SK-N-MC (cell line): ENCODE measurements around the gene MRPL54.

ENCODE experiments used
- DNase-seq: peaks from one replicate; pipeline ENCODE4 v3.0.0-alpha.2; 2011; ENCODE audit warnings: low read depth, low spot score
- H3K27ac ChIP-seq: fragments of 200-600 bp; sonication (generic); 2 replicates; pipeline ENCODE4 v1.5.1; 2016; ENCODE audit warnings: mixed run types
- H3K36me3 ChIP-seq: fragments of 200-600 bp; sonication (generic); 2 replicates; pipeline ENCODE4 v1.6.1; 2017; ENCODE audit warnings: antibody characterized with exemption, low read length, mixed read lengths; ENCODE audit not compliant: insufficient read depth
- H3K4me3 ChIP-seq: fragments of 200-600 bp; sonication (generic); 2 replicates; pipeline ENCODE4 v1.5.1; 2016
- H3K9ac ChIP-seq: fragments of 200-600 bp; sonication (generic); 2 replicates; pipeline ENCODE4 v1.8.0; 2017; ENCODE audit warnings: mixed run types, mixed read lengths; ENCODE audit not compliant: insufficient read length
- H3K9me3 ChIP-seq: fragments of 200-600 bp; sonication (generic); 2 replicates; pipeline ENCODE4 v1.6.1; 2017; ENCODE audit warnings: low read depth, mild to moderate bottlenecking, antibody characterized with exemption, low read length, moderate library complexity, mixed read lengths
- EZH2 ChIP-seq: fragments of 200-600 bp; sonication (generic); IDR thresholded peaks from one replicate; pipeline ENCODE4 v1.6.1; 2017; ENCODE audit warnings: antibody characterized with exemption
- FOXP2 ChIP-seq: optimal IDR thresholded peaks from 2 replicates; pipeline ENCODE3; 2011; ENCODE audit warnings: mild to moderate bottlenecking, moderate library complexity; ENCODE audit not compliant: insufficient read depth; ENCODE audit errors: extremely low read length, control extremely low read depth
- POLR2AphosphoS5 ChIP-seq: IDR thresholded peaks from 2 replicates; pipeline ENCODE4 v1.6.1; 2012; ENCODE audit warnings: mild to moderate bottlenecking, low read depth, low read length, borderline replicate concordance

Gene MRPL54

DNA sequence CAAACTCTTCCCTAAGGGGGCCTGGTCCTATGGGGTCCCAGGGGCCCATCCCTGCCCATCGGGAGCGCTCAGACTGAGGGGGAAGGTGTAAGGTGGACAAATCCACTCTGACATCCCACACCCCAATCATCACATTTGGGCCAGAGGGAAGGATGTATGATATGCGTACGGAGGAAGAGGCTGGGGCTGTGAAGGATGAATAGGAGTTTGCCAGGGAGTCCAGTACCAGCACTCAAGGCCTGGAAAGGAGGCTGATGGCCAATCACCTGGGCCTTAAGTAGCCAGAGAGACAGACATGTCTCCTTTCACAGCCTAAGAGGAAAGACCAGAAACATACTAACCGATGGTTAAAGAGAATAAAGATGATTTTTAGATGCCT lies 39.4 kb upstream of the MRPL54 start:
- no peak for DNase-seq
- no peaks in the 10 kb centered on the region for H3K36me3 ChIP-seq
- no peak for TF ChIP-seq EZH2
- TF ChIP-seq FOXP2 = no peak
- TF ChIP-seq POLR2AphosphoS5 = no peak
- H3K4me3 ChIP-seq = no peak overlapping the region
- no peak overlapping the region for H3K9ac ChIP-seq
- no peak overlapping the region for H3K27ac ChIP-seq
- no peaks in the 10 kb centered on the region for H3K9me3 ChIP-seq

DNA sequence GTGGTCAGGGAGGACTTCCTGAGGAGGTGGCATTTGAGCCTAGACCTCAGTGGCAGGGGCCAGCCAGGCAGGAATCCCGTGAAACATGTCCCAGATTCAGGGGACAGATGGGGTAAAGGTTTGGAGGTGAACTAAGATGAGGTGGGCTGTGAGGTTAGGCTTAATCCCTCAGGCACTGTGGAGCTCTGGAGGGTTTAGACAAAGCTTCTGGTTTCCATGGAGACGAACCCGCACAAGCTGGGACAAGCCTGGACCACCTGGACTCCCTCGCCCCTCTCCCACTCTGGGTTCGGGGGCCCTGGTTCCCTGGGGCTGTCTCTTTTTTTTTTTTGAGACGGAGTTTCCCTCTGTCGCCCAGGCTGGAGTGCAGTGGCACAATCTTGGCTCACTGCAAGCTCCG lies 38.6 kb upstream of the MRPL54 start:
- no peak for DNase-seq
- H3K36me3 ChIP-seq = no peaks in the 10 kb centered on the region
- H3K9ac ChIP-seq = no peak overlapping the region
- no peak overlapping the region for H3K4me3 ChIP-seq
- no peak overlapping the region for H3K27ac ChIP-seq
- TF ChIP-seq EZH2 = no peak
- TF ChIP-seq FOXP2 = no peak
- no peak for TF ChIP-seq POLR2AphosphoS5
- no peaks in the 10 kb centered on the region for H3K9me3 ChIP-seq

DNA sequence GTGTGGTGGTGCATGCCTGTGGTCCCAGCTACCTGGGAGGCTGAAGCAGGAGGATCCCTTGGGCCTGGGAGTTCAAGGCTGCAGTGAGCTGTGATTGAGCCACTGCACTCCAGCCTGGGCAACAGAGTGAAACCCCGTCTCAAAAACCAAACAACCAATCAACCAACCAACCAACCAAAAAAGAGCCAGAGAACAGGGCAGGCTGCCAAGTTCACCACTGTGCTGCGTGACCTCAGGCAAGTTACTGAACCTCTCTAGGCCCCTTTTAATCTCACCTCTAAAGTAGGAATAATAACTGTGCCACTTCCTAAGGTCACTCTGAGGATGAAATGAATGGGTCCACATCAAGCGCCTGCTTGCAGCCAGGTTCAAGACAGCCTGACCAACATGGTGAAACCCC lies 37.4 kb upstream of the MRPL54 start:
- no peak overlapping the region for H3K27ac ChIP-seq
- H3K9ac ChIP-seq = no peak overlapping the region
- TF ChIP-seq POLR2AphosphoS5 (no peak), EZH2 (no peak), FOXP2 (no peak)
- no peak for DNase-seq
- H3K4me3 ChIP-seq = no peak overlapping the region
- H3K36me3 ChIP-seq = no peaks in the 10 kb centered on the region
- H3K9me3 ChIP-seq = no peaks in the 10 kb centered on the region

DNA sequence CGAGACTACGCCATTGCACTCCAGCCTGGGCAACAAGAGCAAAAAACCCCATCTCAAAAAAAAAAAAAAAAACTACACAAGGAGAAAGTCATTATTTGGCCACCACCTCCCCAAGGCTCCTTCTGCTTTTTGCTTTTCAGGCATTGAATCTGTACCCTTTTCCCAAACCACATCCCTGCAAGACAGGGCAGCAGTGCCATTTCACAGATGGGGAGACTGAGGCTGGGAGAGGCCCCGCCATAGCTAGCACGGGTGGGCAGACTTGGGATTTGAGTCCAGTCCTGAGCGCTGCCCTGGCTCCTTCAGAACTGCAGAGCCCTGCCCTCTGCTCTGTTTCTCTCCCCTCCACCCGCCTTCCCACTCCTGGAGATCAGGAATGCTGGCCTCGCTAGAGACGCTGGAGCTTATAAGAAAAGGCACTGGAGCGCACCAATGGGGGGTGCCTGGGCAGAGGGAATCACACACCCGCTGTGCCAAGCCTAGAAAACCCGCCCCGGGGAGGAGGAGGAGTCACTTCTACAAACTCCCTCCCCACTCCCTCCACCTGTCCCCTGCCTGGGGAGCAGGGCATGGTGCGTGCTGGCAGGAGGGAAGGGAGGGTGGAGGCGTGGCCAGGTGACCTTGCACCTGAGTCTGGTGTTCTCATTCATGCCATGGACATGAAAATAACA lies 36.7 kb upstream of the MRPL54 start:
- Histone ChIP-seq H3K4me3 (no peak overlapping the region), H3K36me3 (no peaks in the 10 kb centered on the region), H3K9me3 (no peaks in the 10 kb centered on the region), H3K27ac (no peak overlapping the region), H3K9ac (no peak overlapping the region)
- TF ChIP-seq FOXP2 = no peak
- no peak for TF ChIP-seq POLR2AphosphoS5
- no peak for TF ChIP-seq EZH2
- DNase-seq = no peak

DNA sequence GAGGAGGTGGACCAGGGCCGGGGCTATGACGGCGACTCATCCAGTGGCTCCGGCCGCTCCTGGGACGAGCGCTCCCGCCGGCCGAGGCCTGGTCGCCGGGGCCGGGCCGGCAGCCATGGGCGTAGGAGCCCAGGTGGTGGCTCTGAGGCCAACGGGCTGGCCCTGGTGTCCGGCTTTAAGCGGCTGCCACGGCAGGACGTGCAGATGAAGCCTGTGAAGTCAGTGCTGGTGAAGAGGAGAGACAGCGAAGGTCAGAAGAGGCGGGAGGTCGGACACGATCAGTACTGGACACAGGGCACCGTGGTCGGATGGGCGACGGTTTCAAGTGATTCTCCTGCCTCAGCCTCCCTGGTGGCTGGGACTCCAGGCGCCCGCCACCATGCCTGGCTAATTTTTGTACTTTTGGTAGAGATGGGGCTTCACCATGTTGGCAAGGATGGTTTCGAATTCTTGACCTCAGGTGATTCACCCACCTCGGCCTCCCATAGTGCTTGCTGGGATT lies 32.0 kb upstream of the MRPL54 start:
- TF ChIP-seq FOXP2 = no peak
- TF ChIP-seq EZH2 = no peak
- no peak for TF ChIP-seq POLR2AphosphoS5
- H3K9me3 ChIP-seq = no peaks in the 10 kb centered on the region
- no peak for DNase-seq
- H3K4me3 ChIP-seq = no peak overlapping the region
- H3K27ac ChIP-seq = no peak overlapping the region
- no peak overlapping the region for H3K9ac ChIP-seq
- no peaks in the 10 kb centered on the region for H3K36me3 ChIP-seq

DNA sequence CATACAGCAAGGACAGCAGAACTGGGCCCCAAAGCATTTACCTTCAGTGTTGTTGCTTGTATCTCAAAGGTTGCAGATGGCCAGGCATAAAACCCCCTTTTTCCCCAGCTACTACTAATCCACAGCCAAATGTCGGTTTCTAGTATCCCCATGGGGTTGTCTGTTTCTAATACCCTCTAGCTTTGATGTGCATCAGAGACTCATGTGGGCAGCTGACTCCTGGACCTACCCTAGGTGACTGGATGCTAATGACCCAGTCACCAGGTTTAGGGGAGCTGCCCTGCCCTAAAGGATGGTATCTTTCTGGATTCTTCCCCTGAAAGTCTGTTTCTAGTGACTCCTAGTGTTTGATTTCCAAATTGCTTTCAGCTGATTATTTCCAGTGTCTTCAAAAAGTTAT lies 30.4 kb upstream of the MRPL54 start:
- Histone ChIP-seq H3K36me3 (no peaks in the 10 kb centered on the region), H3K9me3 (no peaks in the 10 kb centered on the region), H3K9ac (no peak overlapping the region), H3K27ac (no peak overlapping the region), H3K4me3 (no peak overlapping the region)
- DNase-seq = no peak
- TF ChIP-seq FOXP2 (no peak), POLR2AphosphoS5 (no peak), EZH2 (no peak)

DNA sequence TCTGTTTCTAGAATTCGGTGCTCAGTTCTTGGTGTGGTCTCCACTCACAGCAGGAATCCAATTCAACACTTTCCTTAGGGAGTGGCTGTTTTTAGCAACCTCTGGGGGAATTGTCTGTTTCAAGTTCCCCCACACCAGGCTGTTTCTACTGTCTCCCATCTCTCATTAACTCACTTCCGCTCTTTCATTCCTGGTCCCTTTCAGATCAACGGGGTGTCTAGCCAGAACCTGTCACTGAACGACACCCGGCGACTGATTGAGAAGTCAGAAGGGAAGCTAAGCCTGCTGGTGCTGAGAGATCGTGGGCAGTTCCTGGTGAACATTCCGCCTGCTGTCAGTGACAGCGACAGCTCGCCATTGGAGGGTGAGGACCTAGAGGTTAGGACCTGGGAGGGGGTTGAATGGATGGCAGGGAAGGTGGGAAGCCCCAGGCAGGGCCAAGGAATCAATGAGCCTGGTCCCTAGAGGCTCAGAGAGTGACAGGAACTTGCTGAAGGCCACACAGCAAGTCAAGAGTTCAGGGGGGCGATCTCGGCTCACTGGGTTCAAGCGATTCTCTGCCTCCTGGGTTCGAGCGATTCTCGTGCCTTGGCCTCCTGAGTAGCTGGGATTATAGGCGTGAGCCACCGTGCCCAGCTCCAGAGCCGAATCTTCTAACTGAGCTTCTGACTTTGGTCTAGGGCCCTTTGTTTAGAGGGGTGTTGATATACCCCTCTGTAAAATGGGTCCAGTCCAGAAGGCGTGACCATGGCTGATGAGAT lies 28.8 kb upstream of the MRPL54 start:
- Histone ChIP-seq H3K9ac (no peak overlapping the region), H3K9me3 (no peaks in the 10 kb centered on the region), H3K36me3 (no peaks in the 10 kb centered on the region), H3K27ac (no peak overlapping the region), H3K4me3 (no peak overlapping the region)
- TF ChIP-seq FOXP2 (no peak), EZH2 (no peak), POLR2AphosphoS5 (no peak)
- no peak for DNase-seq

DNA sequence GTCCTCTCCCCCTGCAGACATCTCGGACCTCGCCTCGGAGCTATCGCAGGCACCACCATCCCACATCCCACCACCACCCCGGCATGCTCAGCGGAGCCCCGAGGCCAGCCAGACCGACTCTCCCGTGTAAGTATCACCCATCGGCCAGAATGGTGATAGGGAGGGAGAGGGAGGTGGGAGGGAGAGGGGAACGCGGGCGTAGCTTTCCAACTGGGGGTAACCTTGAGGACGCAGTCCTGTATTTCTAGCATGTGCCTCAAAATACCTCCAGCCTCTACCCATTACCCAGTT lies 28.2 kb upstream of the MRPL54 start:
- no peak for TF ChIP-seq POLR2AphosphoS5
- no peak for TF ChIP-seq FOXP2
- no peak for TF ChIP-seq EZH2
- no peaks in the 10 kb centered on the region for H3K9me3 ChIP-seq
- H3K9ac ChIP-seq = no peak overlapping the region
- no peak for DNase-seq
- H3K27ac ChIP-seq = no peak overlapping the region
- H3K36me3 ChIP-seq = no peaks in the 10 kb centered on the region
- H3K4me3 ChIP-seq = no peak overlapping the region
